K562 (cell line): ENCODE results near the gene TP73. TPM values are rescaled to one million over a fixed set of nuclear protein-coding genes. Genes with fewer than 3 reads are reported as not detected.
A peak's percentile ranks its signal among the peaks of the same experiment; 100 is the strongest.

Source experiments
- ATAC-seq: fragments of 200-7000 bp; cut with Tn5 transposase; 3 replicates; pipeline ENCODE4 v1.9.1; 2020; ENCODE audit warnings: moderate library complexity
- BruUV-seq: library from RNA; stranded (reverse); fragments of 400-500 nt; replicated peaks from 2 replicates; lab custom pipeline; 2021; lab: Mats Ljungman, UMichigan
- CTCF ChIA-PET: fragments of 300-600 bp; formaldehyde crosslinking; extraction: SDS; loops from one replicate; lab custom pipeline; 2021; ENCODE audit warnings: low intra/inter-chr PET ratio; lab: Yijun Ruan, JAX
- POLR2A ChIA-PET: fragments of 300-600, 350-650 bp; sonication (Branson Sonifier 250); formaldehyde crosslinking; extraction: SDS; loops from one replicate; lab custom pipeline; 2021; ENCODE audit warnings: antibody characterized with exemption, inconsistent platforms; lab: Yijun Ruan, JAX
- DNase-seq, 4 experiments: peaks; one replicate each; pipeline versions ENCODE4 v3.0.0 to v3.0.0-alpha.2; 2011 to 2018; ENCODE audit warnings: low spot score in 3 of 4, mixed read lengths in 3 of 4; ENCODE audit errors: extremely low read depth in 1 of 4
- FAIRE-seq: peaks from 2 replicates; lab custom pipeline; 2011; peaks lifted over from hg19 to GRCh38; lab: Jason Lieb, UNC
- H2AFZ ChIP-seq: 2 replicates; pipeline ENCODE4 v1.6.0; 2011; ENCODE audit warnings: low read depth, low read length, control low read depth, inconsistent platforms
- H3K27ac ChIP-seq: fragments of 200-600 bp; 3 replicates; pipeline ENCODE4 v1.8.0; 2011; ENCODE audit warnings: low read depth, mild to moderate bottlenecking, control low read depth, inconsistent platforms, low read length, moderate library complexity, mixed read lengths; ENCODE audit errors: extremely low read depth
- H3K27me3 ChIP-seq, 2 experiments: fragments of 300-600 bp in 1 of 2; 2 replicates in 1 of 2; 3 replicates in 1 of 2; pipeline versions ENCODE4 v1.6.0 to v1.8.0; 2011; ENCODE audit warnings: inconsistent platforms in 2 of 2, low read length in 2 of 2, mild to moderate bottlenecking in 1 of 2, mixed read lengths in 1 of 2, moderate library complexity in 1 of 2; ENCODE audit not compliant: control insufficient read depth in 2 of 2, insufficient read depth in 2 of 2
- H3K36me3 ChIP-seq: fragments of 300-600 bp; 3 replicates; pipeline ENCODE4 v1.8.0; 2011; ENCODE audit warnings: mild to moderate bottlenecking, low read length, inconsistent platforms; ENCODE audit not compliant: control insufficient read depth, insufficient read depth
- H3K4me1 ChIP-seq, 2 experiments: fragments of 200-600 bp in 1 of 2; replicated peaks in 1 of 2; 2 replicates in 1 of 2; 3 replicates in 1 of 2; pipeline versions ENCODE4 v1.5.1 to v1.8.0; 2011; ENCODE audit warnings: inconsistent platforms in 2 of 2, low read length in 2 of 2, mild to moderate bottlenecking in 1 of 2, mixed read lengths in 1 of 2, moderate library complexity in 1 of 2; ENCODE audit not compliant: control insufficient read depth in 2 of 2, insufficient read depth in 2 of 2
- H3K4me2 ChIP-seq: 2 replicates; pipeline ENCODE4 v1.6.1; 2011; ENCODE audit warnings: low read length, control low read depth, inconsistent platforms, mixed read lengths; ENCODE audit not compliant: insufficient read depth
- H3K4me3 ChIP-seq: fragments of 200-600 bp; sonication (generic), shearing (Covaris generic); 2 replicates; pipeline ENCODE4 v1.5.1; 2016; ENCODE audit warnings: control low read depth, inconsistent platforms
- H3K79me2 ChIP-seq: fragments of 200-600 bp; 3 replicates; pipeline ENCODE4 v1.8.0; 2011; ENCODE audit warnings: low read length, inconsistent platforms; ENCODE audit not compliant: control insufficient read depth, insufficient read depth
- H3K9ac ChIP-seq, 2 experiments: 2 replicates each; pipeline versions ENCODE4 v1.6.0 to v1.6.1; 2011; ENCODE audit warnings: low read depth in 2 of 2, low read length in 2 of 2, control low read depth in 1 of 2, inconsistent platforms in 1 of 2, mild to moderate bottlenecking in 1 of 2, mixed read lengths in 1 of 2; ENCODE audit not compliant: insufficient read depth in 1 of 2
- H3K9me1 ChIP-seq: one replicate; pipeline ENCODE4 v1.6.0; 2011; ENCODE audit warnings: inconsistent platforms, mild to moderate bottlenecking, low read length, moderate library complexity; ENCODE audit not compliant: control insufficient read depth, insufficient read depth
- H3K9me3 ChIP-seq: replicated peaks from 2 replicates; pipeline ENCODE4 v1.5.1; 2011; ENCODE audit warnings: low read depth, low read length, inconsistent platforms; ENCODE audit not compliant: control insufficient read depth, insufficient read depth
- H4K20me1 ChIP-seq: replicated peaks from 2 replicates; pipeline ENCODE4 v1.6.1; 2011; ENCODE audit warnings: low read length, inconsistent platforms, mixed read lengths; ENCODE audit not compliant: control insufficient read depth, insufficient read depth
- ADNP ChIP-seq: fragments of 200-800 bp; sonication (Bioruptor generic); IDR thresholded peaks from 2 replicates; pipeline ENCODE4 v1.6.1; 2016; ENCODE audit warnings: missing genetic modification characterization, missing compliant biosample characterization
- ATF3 ChIP-seq, 2 experiments: fragments of 450-650 bp in 1 of 2; sonication (generic) in 1 of 2; formaldehyde crosslinking in 1 of 2; IDR thresholded peaks in 1 of 2; conservative IDR thresholded peaks in 1 of 2; 2 replicates each; pipeline versions ENCODE4 v1.6.1 to v1.8.1; 2016 to 2023; ENCODE audit warnings: mild to moderate bottlenecking in 2 of 2, moderate library complexity in 2 of 2, inconsistent platforms in 1 of 2, missing genetic modification reagents in 1 of 2
- BCOR ChIP-seq: fragments of 450-650 bp; IDR thresholded peaks from 2 replicates; pipeline ENCODE4 v1.6.1; 2016
- CBFA2T3 ChIP-seq: fragments of 450-650 bp; IDR thresholded peaks from 2 replicates; pipeline ENCODE4 v1.6.1; 2017
- CBX2 ChIP-seq: fragments of 200-600 bp; sonication (generic); IDR thresholded peaks from one replicate; pipeline ENCODE4 v1.6.1; 2012; ENCODE audit warnings: mild to moderate bottlenecking, low read length, inconsistent platforms; ENCODE audit not compliant: insufficient read depth, poor library complexity, severe bottlenecking
- CTBP1 ChIP-seq: fragments of 450-650 bp; IDR thresholded peaks from 2 replicates; pipeline ENCODE4 v1.6.1; 2016; ENCODE audit warnings: borderline replicate concordance
- CTCFL ChIP-seq: IDR thresholded peaks from 2 replicates; pipeline ENCODE4 v1.6.1; 2011; ENCODE audit warnings: borderline replicate concordance, low read depth, mild to moderate bottlenecking, moderate library complexity, low read length; ENCODE audit not compliant: insufficient read depth, poor library complexity, severe bottlenecking
- DACH1 ChIP-seq: fragments of 450-650 bp; IDR thresholded peaks from 2 replicates; pipeline ENCODE4 v1.6.1; 2018; ENCODE audit not compliant: partially characterized antibody
- HDAC8 ChIP-seq: fragments of 450-650 bp; IDR thresholded peaks from 2 replicates; pipeline ENCODE4 v1.6.1; 2016; ENCODE audit warnings: mild to moderate bottlenecking, missing genetic modification characterization, moderate library complexity, missing compliant biosample characterization
- HSF4 ChIP-seq: fragments of 250-450 bp; sonication (Bioruptor Pico); IDR thresholded peaks from 2 replicates; pipeline ENCODE4 v2.1.2; 2022; ENCODE audit warnings: mild to moderate bottlenecking, moderate library complexity, borderline replicate concordance
- KLF1 ChIP-seq: fragments of 450-650 bp; IDR thresholded peaks from 2 replicates; pipeline ENCODE4 v1.6.1; 2016; ENCODE audit warnings: missing genetic modification characterization, missing compliant biosample characterization
- MED1 ChIP-seq: sonication (generic); formaldehyde crosslinking; IDR thresholded peaks from 2 replicates; pipeline ENCODE4 v1.8.1; 2023; ENCODE audit warnings: missing genetic modification reagents, borderline replicate concordance
- SETDB1 ChIP-seq: IDR thresholded peaks from one replicate; pipeline ENCODE4 v1.6.1; 2012; ENCODE audit warnings: low read length, control low read depth, inconsistent platforms
- SIN3B ChIP-seq: fragments of 450-650 bp; IDR thresholded peaks from 2 replicates; pipeline ENCODE4 v1.6.1; 2017; ENCODE audit warnings: low read depth, mild to moderate bottlenecking, moderate library complexity
- ZKSCAN3 ChIP-seq: fragments of 250-450 bp; sonication (Bioruptor Pico); IDR thresholded peaks from 2 replicates; pipeline ENCODE4 v1.4.0; 2020
- ZNF174 ChIP-seq: fragments of 250-450 bp; sonication (Bioruptor Pico); IDR thresholded peaks from 2 replicates; pipeline ENCODE4 v1.4.0; 2020; ENCODE audit warnings: mild to moderate bottlenecking
- ZNF449 ChIP-seq: fragments of 250-450 bp; sonication (Bioruptor Pico); IDR thresholded peaks from 2 replicates; pipeline ENCODE4 v1.8.0; 2022; ENCODE audit warnings: moderate library complexity, mild to moderate bottlenecking, inconsistent platforms
- ZNF583 ChIP-seq: fragments of 250-450 bp; sonication (Bioruptor Pico); IDR thresholded peaks from 2 replicates; pipeline ENCODE4 v1.4.0; 2020
- ZNF717 ChIP-seq: fragments of 250-450 bp; sonication (Bioruptor Pico); IDR thresholded peaks from 2 replicates; pipeline ENCODE4 v1.5.0; 2021
- WGBS: fragments of 100-300 bp; shearing (Covaris generic); methylation state at CpG from one replicate; pipeline ENCODE4 v1.1.6; 2016; ENCODE audit warnings: low coverage, mixed read lengths; ENCODE audit not compliant: insufficient coverage; ENCODE audit errors: missing lambda C conversion rate; 5-methylcytosine and 5-hydroxymethylcytosine counted together
- in situ Hi-C: fragments of 300-500 bp; cut with MboI; formaldehyde crosslinking; loops from 4 replicates; pipeline ENCODE4 v1.15.0; 2018; ENCODE audit warnings: inconsistent platforms, mixed read lengths
- intact Hi-C: fragments of 100-400 bp; cut with micrococcal nuclease; formaldehyde crosslinking; loops from 2 replicates; pipeline ENCODE4 v1.14.2; 2022
- polyA plus RNA-seq, 8 experiments: library from polyadenylated mRNA; depleted of rRNA in 4 of 8; stranded (reverse) in 5 of 8; unstranded in 3 of 8; fragments of >200 nt; fragmentation: Nextera tagmentation in 2 of 8; fragmentation: Illumina TruSeq in 1 of 8; extraction: Ambion mirVana in 2 of 8; extraction: Trizol in 1 of 8; gene quantifications; 2 replicates each; pipeline versions ENCODE4 v1.2.1 to v1.2.3, GENCODE V29; 2011 to 2014; ENCODE audit warnings: inconsistent platforms in 1 of 8, missing spikeins in 1 of 8
- total RNA-seq, 7 experiments: library from RNA; depleted of rRNA in 6 of 7; stranded (reverse); fragments of >200 nt in 6 of 7; fragmentation: Illumina TruSeq in 2 of 7; extraction: Trizol in 2 of 7; gene quantifications; 2 replicates each; pipeline versions ENCODE4 v1.2.1 to v1.2.3, GENCODE V29; 2011 to 2021; ENCODE audit warnings: low replicate concordance in 1 of 7

Gene TP73
- total and polyA plus RNA-seq, 9 of the 15 experiments (the other 6 are each of a cell fraction or from before 2014, with no cell fraction given) = 0.07 to 1.6 (median 0.40) TPM; not detected in 2

GRCh38 chr1:3663999-3664699 is 11.8 kb downstream of the TP73 start:
- Histone ChIP-seq H4K20me1 (peaks cover 8% of the 10 kb centered on the region; the same call in 1 of the 2 replicates), H3K9me1 (no peaks in the 10 kb centered on the region), H3K4me1 (peaks cover 3 to 18% of the 10 kb centered on the region in 2 experiments; a peak in 3 of 5 replicates), H3K36me3 (no peaks in the 10 kb centered on the region), H3K79me2 (no peaks in the 10 kb centered on the region), H3K27me3 (peaks cover 11 to 44% of the 10 kb centered on the region in 2 experiments), H3K9ac (no peak overlapping the region), H3K27ac (no peak overlapping the region), H3K9me3 (no peaks in the 10 kb centered on the region), H3K4me2 (no peak overlapping the region), H2AFZ (no peak overlapping the region), H3K4me3 (no peak overlapping the region)
- in situ Hi-C loops (no loop called here), intact Hi-C loops (no loop called here)
- ATAC-seq (no peak), FAIRE-seq (no peak), DNase-seq (peak in 1 of 4 experiments; percentile 10)
- TF ChIP-seq ADNP = no peak
- no peak for TF ChIP-seq CBFA2T3
- no peak for TF ChIP-seq ZNF717 (CRISPR knock-in tag)
- TF ChIP-seq KLF1 (tag) = no peak
- no peak for TF ChIP-seq HDAC8
- TF ChIP-seq CTCFL = no peak
- no peak for TF ChIP-seq SIN3B
- no peak for TF ChIP-seq DACH1
- TF ChIP-seq ZNF583 (CRISPR knock-in tag) = no peak
- no peak for TF ChIP-seq ZKSCAN3
- TF ChIP-seq MED1 = no peak
- TF ChIP-seq SETDB1 = no peak
- TF ChIP-seq CTBP1 = no peak
- no peak for TF ChIP-seq ZNF449 (CRISPR knock-in tag)
- TF ChIP-seq ZNF174 (CRISPR knock-in tag) = no peak
- no peak for TF ChIP-seq CBX2
- TF ChIP-seq ATF3 (IDR thresholded peaks at IDR 0.05) = no peak
- no peak for TF ChIP-seq ATF3 (CRISPR knock-in tag; conservative IDR thresholded peaks at IDR 0.05)
- TF ChIP-seq BCOR = no peak
- no peak for TF ChIP-seq HSF4 (CRISPR knock-in tag)
- ChIA-PET CTCF (no interaction called here), POLR2A (interaction anchor here (0.9 to 1.6 kb wide), 2 partner anchors 11 to 17 kb away, joined by 3 to 5 read pairs; no protein-coding TSS in a partner anchor)
- BruUV-seq = no TSS peak
- 16% methylated on average over 14 of the region's 14 CpGs for WGBS
